ENCODE data around the gene PLAC8. TPM values are rescaled to one million over a fixed set of nuclear protein-coding genes. Genes with fewer than 3 reads are reported as not detected.

The PLAC8 gene
- total and polyA plus RNA-seq, 2 donors (not counting 1 experiment from before 2014, with no cell fraction given): 125 to 499 TPM

GRCh38 chr4:83110970-83111750 lies 3.4 kb downstream of the PLAC8 start:
- DNase-seq (no peak), ATAC-seq (ENCODE audit: low read depth) (no peak)
- H3K4me3 ChIP-seq (ENCODE audit: control extremely low read depth in 1 of 5, extremely low read depth in 1 of 5, insufficient read depth in 1 of 5, low read depth in 2 of 5, low read length in 4 of 5): peak overlapping the region; percentile 64 to 100 (median 75)
- Mint-ChIP-seq H3K4me3 (peak overlapping the region; percentile 97), H3K27ac (peak overlapping the region; percentile 99), H3K9me3 (ENCODE audit: insufficient read depth) (no peaks in the 10 kb centered on the region), H3K27me3 (no peaks in the 10 kb centered on the region), H3K4me1 (peaks cover 60% of the 10 kb centered on the region)
- peak overlapping the region; percentile 79 for H3K4me2 ChIP-seq (replicated peaks; ENCODE audit: low read depth, low read length, poor library complexity, severe bottlenecking)
- H3K9ac ChIP-seq (ENCODE audit: low read length): peak overlapping the region; percentile 84
- ChIA-PET POLR2A (interaction anchor here (0.7 to 3.1 kb wide), 17 partner anchors 13 to 173 kb away, joined by 3 to 19 read pairs (median 7); partner anchors contain the start of genes COPS4 and COQ2), CTCF (interaction anchor here (0.8 to 5.9 kb wide), 32 partner anchors 8 to 1639 kb away, joined by 3 to 72 read pairs (median 5); partner anchors contain the start of genes COQ2 and RASGEF1B)
- H3K27me3 ChIP-seq (replicated peaks in 1 of 4; ENCODE audit: control extremely low read depth in 1 of 4, control insufficient read depth in 3 of 4, insufficient read depth in 4 of 4, low read length in 3 of 4): no peaks in the 10 kb centered on the region
- peaks cover 51 to 55% of the 10 kb centered on the region in 2 donors for H3K4me1 ChIP-seq (ENCODE audit: control insufficient read depth in 2 of 2, insufficient read depth in 2 of 2, low read length in 2 of 2)
- intact Hi-C loops (cut with micrococcal nuclease): loop anchor here (1.0 to 10.0 kb wide), 9 partner anchors 26 to 206 kb away; partner anchors contain the start of genes COPS4 and THAP9
- H3K36me3 ChIP-seq (replicated peaks in 1 of 2; ENCODE audit: control extremely low read depth in 1 of 2, control insufficient read depth in 1 of 2, extremely low read depth in 1 of 2, insufficient read depth in 2 of 2, low read length in 1 of 2): peaks cover 0 to 35% of the 10 kb centered on the region in 2 experiments
- no peaks in the 10 kb centered on the region for H3K9me3 ChIP-seq (ENCODE audit: control extremely low read depth in 1 of 3, control insufficient read depth in 2 of 3, insufficient read depth in 1 of 3, low read length in 2 of 3)
- peaks cover 95% of the 10 kb centered on the region for H3K79me2 ChIP-seq (ENCODE audit: control insufficient read depth, insufficient read depth, low read length)
- H2AFZ ChIP-seq (ENCODE audit: insufficient read depth, low read depth, low read length, poor library complexity, severe bottlenecking): no peak overlapping the region
- TF ChIP-seq EZH2 (IDR thresholded peaks at IDR 0.05; ENCODE audit: borderline replicate concordance, insufficient read depth, low read depth, low read length, poor library complexity, severe bottlenecking) (no peak), CTCF (IDR thresholded peaks at IDR 0.05) (no peak)
- peaks cover 31% of the 10 kb centered on the region for H4K20me1 ChIP-seq (ENCODE audit: control insufficient read depth, insufficient read depth, low read length, poor library complexity, severe bottlenecking)
- H3K27ac ChIP-seq (ENCODE audit: low read length in 2 of 2): peak overlapping the region; percentile 91
- WGBS (ENCODE audit: insufficient coverage): 60% methylated on average over 1 of the region's 8 CpGs
